IMR-90 (cell line): ENCODE results near the gene EIF6. TPM values are rescaled to one million over a fixed set of nuclear protein-coding genes. Genes with fewer than 3 reads are reported as not detected.

Experiments
- ATAC-seq: fragments of 200-7000 bp; cut with Tn5 transposase; 2 replicates; pipeline ENCODE4 v1.9.1; 2020; ENCODE audit warnings: low read depth, mild to moderate bottlenecking, moderate library complexity
- BruUV-seq: library from RNA; stranded (reverse); fragments of 400-500 nt; replicated peaks from 2 replicates; lab custom pipeline; 2021; lab: Mats Ljungman, UMichigan
- CTCF ChIA-PET: fragments of 300-600 bp; formaldehyde crosslinking; extraction: SDS; loops from one replicate; lab custom pipeline; 2021; ENCODE audit warnings: antibody characterized with exemption; lab: Yijun Ruan, JAX
- POLR2A ChIA-PET: fragments of 300-600 bp; sonication (Branson Sonifier 250); formaldehyde crosslinking; loops from one replicate; lab custom pipeline; 2022; ENCODE audit warnings: antibody characterized with exemption; ENCODE audit not compliant: unreplicated experiment; lab: Charles Lee
- DNase-seq: peaks from one replicate; pipeline ENCODE4 v3.0.0; 2013
- H2AFZ ChIP-seq: replicated peaks from 2 replicates; pipeline ENCODE3; 2013; ENCODE audit warnings: low read length, mild to moderate bottlenecking; ENCODE audit not compliant: poor library complexity
- H2AK5ac ChIP-seq: 2 replicates; pipeline ENCODE4 v1.6.1; 2013; ENCODE audit warnings: low read depth, low read length, inconsistent platforms
- H2AK9ac ChIP-seq: replicated peaks from 2 replicates; pipeline ENCODE3; 2013; ENCODE audit warnings: mild to moderate bottlenecking, low read depth, low read length, moderate library complexity; ENCODE audit not compliant: poor library complexity
- H2BK120ac ChIP-seq: 2 replicates; pipeline ENCODE4 v1.6.1; 2013; ENCODE audit warnings: low read depth, low read length, inconsistent platforms
- H2BK15ac ChIP-seq: 3 replicates; pipeline ENCODE4 v1.6.1; 2013; ENCODE audit warnings: low read depth, low read length, inconsistent platforms
- H2BK20ac ChIP-seq: 2 replicates; pipeline ENCODE4 v1.6.1; 2013; ENCODE audit warnings: low read depth, mild to moderate bottlenecking, inconsistent platforms, low read length, moderate library complexity
- H2BK5ac ChIP-seq: 2 replicates; pipeline ENCODE4 v1.6.1; 2013; ENCODE audit warnings: mild to moderate bottlenecking, low read depth, low read length, inconsistent platforms; ENCODE audit not compliant: poor library complexity, severe bottlenecking
- H3K14ac ChIP-seq: replicated peaks from 2 replicates; pipeline ENCODE4 v1.6.1; 2013; ENCODE audit warnings: low read depth, low read length, inconsistent platforms
- H3K18ac ChIP-seq: 2 replicates; pipeline ENCODE4 v1.6.1; 2013; ENCODE audit warnings: low read depth, low read length, control low read depth
- H3K23ac ChIP-seq: 2 replicates; pipeline ENCODE4 v1.6.1; 2013; ENCODE audit warnings: low read depth, low read length, inconsistent platforms
- H3K27ac ChIP-seq: 2 replicates; pipeline ENCODE4 v1.5.1; 2013; ENCODE audit warnings: mild to moderate bottlenecking, control low read depth, low read length; ENCODE audit not compliant: insufficient read depth
- H3K27me3 ChIP-seq: 2 replicates; pipeline ENCODE4 v1.6.1; 2013; ENCODE audit warnings: low read length; ENCODE audit not compliant: control insufficient read depth, insufficient read depth
- H3K36me3 ChIP-seq: 2 replicates; pipeline ENCODE4 v1.6.1; 2013; ENCODE audit warnings: low read length, mixed read lengths; ENCODE audit not compliant: control insufficient read depth, insufficient read depth
- H3K4ac ChIP-seq: 2 replicates; pipeline ENCODE4 v1.6.1; 2013; ENCODE audit warnings: low read depth, low read length, inconsistent platforms
- H3K4me1 ChIP-seq: 2 replicates; pipeline ENCODE4 v1.6.1; 2013; ENCODE audit warnings: low read length, mixed read lengths; ENCODE audit not compliant: control insufficient read depth, insufficient read depth
- H3K4me2 ChIP-seq: 2 replicates; pipeline ENCODE4 v1.6.1; 2013; ENCODE audit warnings: low read depth, mild to moderate bottlenecking, control low read depth, low read length, moderate library complexity
- H3K4me3 ChIP-seq: 2 replicates; pipeline ENCODE4 v1.5.1; 2013; ENCODE audit warnings: low read depth, mild to moderate bottlenecking, control low read depth, low read length, moderate library complexity; ENCODE audit not compliant: insufficient read depth
- H3K56ac ChIP-seq: 2 replicates; pipeline ENCODE4 v1.6.1; 2013; ENCODE audit warnings: low read length, inconsistent platforms; ENCODE audit not compliant: insufficient read depth; ENCODE audit errors: extremely low read depth
- H3K79me1 ChIP-seq, 2 experiments: 2 replicates each; pipeline ENCODE4 v1.6.1; 2013; ENCODE audit warnings: low read length in 2 of 2, inconsistent platforms in 1 of 2, low read depth in 1 of 2
- H3K9ac ChIP-seq: 2 replicates; pipeline ENCODE4 v1.6.1; 2013; ENCODE audit warnings: low read depth, low read length, control low read depth
- H3K9me1 ChIP-seq: 2 replicates; pipeline ENCODE4 v1.6.1; 2013; ENCODE audit warnings: low read length, inconsistent platforms; ENCODE audit not compliant: insufficient read depth
- H3K9me3 ChIP-seq: 2 replicates; pipeline ENCODE4 v1.6.1; 2013; ENCODE audit warnings: low read length; ENCODE audit not compliant: control insufficient read depth, insufficient read depth
- H4K20me1 ChIP-seq: 2 replicates; pipeline ENCODE4 v1.6.1; 2013; ENCODE audit warnings: low read length, inconsistent platforms; ENCODE audit not compliant: insufficient read depth
- H4K5ac ChIP-seq: 2 replicates; pipeline ENCODE4 v1.6.1; 2013; ENCODE audit warnings: mild to moderate bottlenecking, low read depth, low read length, control low read depth
- H4K8ac ChIP-seq, 2 experiments: 2 replicates each; pipeline ENCODE4 v1.6.1; 2013; ENCODE audit warnings: low read depth in 2 of 2, low read length in 2 of 2, control low read depth in 1 of 2, inconsistent platforms in 1 of 2
- H4K91ac ChIP-seq: 2 replicates; pipeline ENCODE4 v1.6.1; 2013; ENCODE audit warnings: low read depth, low read length, inconsistent platforms; ENCODE audit not compliant: insufficient read depth
- CEBPB ChIP-seq: IDR thresholded peaks from 2 replicates; pipeline ENCODE4 v1.6.1; 2012; ENCODE audit warnings: low read depth, low read length, improper control_type of control experiment
- CHD1 ChIP-seq: IDR thresholded peaks from 2 replicates; pipeline ENCODE4 v1.6.1; 2012; ENCODE audit warnings: low read depth, low read length, improper control_type of control experiment
- CTCF ChIP-seq: conservative IDR thresholded peaks from 2 replicates; pipeline ENCODE4 v1.5.1; 2012; ENCODE audit warnings: mild to moderate bottlenecking, low read depth, low read length, improper control_type of control experiment
- ELK1 ChIP-seq: fragments of 150-350 bp; IDR thresholded peaks from 2 replicates; pipeline ENCODE4 v1.6.1; 2016; ENCODE audit warnings: low read depth, mild to moderate bottlenecking, low read length, moderate library complexity, borderline replicate concordance
- FOS ChIP-seq: fragments of 150-350 bp; IDR thresholded peaks from 2 replicates; pipeline ENCODE4 v1.6.1; 2016; ENCODE audit warnings: low read depth, low read length
- MAZ ChIP-seq: IDR thresholded peaks from 2 replicates; pipeline ENCODE4 v1.6.1; 2012; ENCODE audit warnings: low read depth, mild to moderate bottlenecking, low read length, improper control_type of control experiment, moderate library complexity, borderline replicate concordance
- MXI1 ChIP-seq: IDR thresholded peaks from 2 replicates; pipeline ENCODE4 v1.6.1; 2012; ENCODE audit warnings: low read depth, mild to moderate bottlenecking, low read length, moderate library complexity, borderline replicate concordance
- POLR2A ChIP-seq: IDR thresholded peaks from 2 replicates; pipeline ENCODE4 v1.6.1; 2012; ENCODE audit warnings: mild to moderate bottlenecking, low read depth, low read length
- RAD21 ChIP-seq: IDR thresholded peaks from 2 replicates; pipeline ENCODE4 v1.6.1; 2012; ENCODE audit warnings: low read length, improper control_type of control experiment
- RCOR1 ChIP-seq: IDR thresholded peaks from 2 replicates; pipeline ENCODE4 v1.6.1; 2012; ENCODE audit warnings: mild to moderate bottlenecking, low read length, improper control_type of control experiment; ENCODE audit not compliant: insufficient replicate concordance
- dilution Hi-C: fragments of 300-500 bp; cut with HindIII; formaldehyde crosslinking; loops from one replicate; pipeline ENCODE4 v1.14.3; 2018; ENCODE audit warnings: low sequenced_read_pairs; ENCODE audit not compliant: unreplicated experiment
- in situ Hi-C: fragments of 300-500 bp; cut with MboI; formaldehyde crosslinking; loops from 3 replicates; pipeline ENCODE4 v1.14.3; 2019; ENCODE audit warnings: low sequenced_read_pairs, inconsistent platforms, mixed read lengths
- intact Hi-C: fragments of 100-400 bp; cut with micrococcal nuclease; formaldehyde crosslinking; loops from 2 replicates; pipeline ENCODE4 v1.10.0; 2022
- polyA plus RNA-seq, 3 experiments: library from polyadenylated mRNA; depleted of rRNA; stranded (reverse); fragments of >200 nt; gene quantifications; 2 replicates each; pipeline ENCODE4 v1.2.3, GENCODE V29; 2012; ENCODE audit warnings: low replicate concordance in 1 of 3
- total RNA-seq: library from RNA; depleted of rRNA; stranded (reverse); fragments of >200 nt; gene quantifications from 2 replicates; pipeline ENCODE4 v1.2.3, GENCODE V29; 2012

EIF6 gene
- total and polyA plus RNA-seq, 2 of the 4 experiments (the other 2 are of a cell fraction) = 215 to 227 TPM

GRCh38 chr20:35237486-35237885, 47.1 kb downstream of the EIF6 start:
- no peak overlapping the region for H3K14ac ChIP-seq
- H3K4me3 ChIP-seq = no peak overlapping the region
- CTCF ChIA-PET = interaction anchor here (0.6 kb wide), 1 partner anchor 141 kb away, joined by 3 read pairs; no protein-coding TSS in a partner anchor
- no peak for ATAC-seq
- no peak overlapping the region for H3K4ac ChIP-seq
- no peak overlapping the region for H3K23ac ChIP-seq
- peaks cover 3% of the 10 kb centered on the region for H3K9me3 ChIP-seq
- H3K27ac ChIP-seq = no peak overlapping the region
- H2BK20ac ChIP-seq = no peak overlapping the region
- H3K36me3 ChIP-seq = 0 out of 2 replicates have a peak, but pooled peaks cover 2% of the 10 kb centered on the region
- H3K27me3 ChIP-seq = peaks cover 2% of the 10 kb centered on the region; the same call in 1 of the 2 replicates
- no peak overlapping the region for H2AFZ ChIP-seq
- no peak overlapping the region for H3K4me2 ChIP-seq
- in situ Hi-C loops = no loop called here
- no peak overlapping the region for H3K18ac ChIP-seq
- no peak overlapping the region for H3K9ac ChIP-seq
- no peak overlapping the region for H2BK15ac ChIP-seq
- TF ChIP-seq POLR2A = no peak
- no peak for TF ChIP-seq MAZ
- TF ChIP-seq RCOR1 = no peak
- no peak for TF ChIP-seq CEBPB
- TF ChIP-seq ELK1 = no peak
- no peak for TF ChIP-seq RAD21
- no peak for TF ChIP-seq CHD1
- no peak for TF ChIP-seq MXI1
- TF ChIP-seq CTCF = no peak
- no peak for TF ChIP-seq FOS
- no peak overlapping the region for H3K56ac ChIP-seq
- no peak overlapping the region for H2AK9ac ChIP-seq
- no peak overlapping the region for H2BK5ac ChIP-seq
- no peak overlapping the region for H4K8ac ChIP-seq
- H2AK5ac ChIP-seq = no peak overlapping the region
- dilution Hi-C loops = no loop called here
- no peak overlapping the region for H2BK120ac ChIP-seq
- no peak overlapping the region for H4K91ac ChIP-seq
- POLR2A ChIA-PET = no interaction called here
- DNase-seq = no peak
- 0 out of 2 replicates have a peak, but pooled peaks cover 2% of the 10 kb centered on the region for H4K20me1 ChIP-seq
- intact Hi-C loops = no loop called here
- peaks cover 4% of the 10 kb centered on the region for H3K4me1 ChIP-seq
- 0 out of 2 replicates have a peak, but pooled peaks cover 3% of the 10 kb centered on the region for H3K9me1 ChIP-seq
- H3K79me1 ChIP-seq = no peaks in the 10 kb centered on the region
- no TSS peak for BruUV-seq
- no peak overlapping the region for H4K5ac ChIP-seq
